Measurements from ENCODE around the gene TMEM184B.

TMEM184B gene

DNA sequence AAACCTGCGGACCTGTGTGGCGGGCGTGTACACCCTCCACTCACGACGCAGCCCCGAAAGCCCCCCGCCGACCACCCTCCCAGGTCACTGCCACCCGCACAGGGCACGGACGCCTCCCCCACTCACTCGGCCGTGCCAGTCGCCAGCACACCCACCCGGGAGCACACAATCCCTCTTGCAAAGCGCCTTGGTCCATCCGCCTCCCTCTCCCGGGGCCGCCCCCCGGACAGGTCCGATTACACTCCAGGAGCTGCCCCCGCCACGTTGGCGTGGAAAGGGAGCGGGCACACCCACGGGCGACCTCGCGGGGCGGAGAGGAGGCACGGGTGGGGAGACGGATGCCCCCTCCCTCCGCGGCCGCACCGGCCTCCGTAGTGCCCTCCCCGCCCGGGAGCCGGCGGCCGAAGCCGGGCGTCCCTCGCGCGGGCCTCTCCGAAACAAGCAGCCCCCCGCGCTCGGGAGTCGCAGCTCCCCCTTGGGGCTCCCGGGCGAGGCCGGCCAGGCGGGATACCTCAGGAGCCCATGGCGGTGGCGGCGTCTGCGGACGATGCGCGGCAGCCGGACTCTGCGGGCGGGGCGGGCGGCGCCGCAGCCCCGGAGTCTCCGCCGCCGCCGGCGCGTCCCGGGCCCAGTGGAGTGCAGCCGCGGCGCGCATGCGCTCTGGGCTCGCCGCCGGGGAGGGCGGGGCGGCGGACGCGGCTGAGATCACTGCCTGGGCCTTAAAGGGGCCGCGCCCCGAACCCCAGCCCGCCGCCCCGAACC is at the start of gene TMEM184B:
Gene TMEM184B (minus strand): TSS at position 638 of the 762 bp plus-strand sequence. CDS start 25,049 bp downstream, outside the sequence.
- peaks cover 25% of the 10 kb centered on the region for H3K4me1 ChIP-seq (ENCODE audit: insufficient read depth, insufficient read length)
- no peaks in the 10 kb centered on the region for H3K27me3 ChIP-seq (ENCODE audit: insufficient read depth, insufficient read length)
- DNase-seq (ENCODE audit: low read depth, low spot score) = no peak
- H3K36me3 ChIP-seq (ENCODE audit: insufficient read depth, insufficient read length, low read length) = peaks cover 16% of the 10 kb centered on the region
- H3K9me3 ChIP-seq (ENCODE audit: insufficient read depth, low read length) = no peaks in the 10 kb centered on the region
- peak within 1 kb of the TSS; percentile 88 for H3K4me3 ChIP-seq (ENCODE audit: insufficient read length, low read depth)
- no peak for TF ChIP-seq ZNF274 (IDR thresholded peaks at IDR 0.05; ENCODE audit: low read depth, low read length)
- no peak for TF ChIP-seq YY1 (IDR thresholded peaks at IDR 0.05; ENCODE audit: insufficient read depth, insufficient read length)
- no peak for TF ChIP-seq SUZ12 (IDR thresholded peaks at IDR 0.05; ENCODE audit: extremely low read depth, insufficient read depth, insufficient read length)
- peak within 1 kb of the TSS; percentile 91 for H3K9ac ChIP-seq (ENCODE audit: insufficient read length, low read depth)

- DNase-seq (ENCODE audit: low read depth, low spot score) = no peak
- peak overlapping the region; percentile 61 for H3K9ac ChIP-seq (ENCODE audit: insufficient read length, low read depth)
- no peaks in the 10 kb centered on the region for H3K9me3 ChIP-seq (ENCODE audit: insufficient read depth, low read length)
- no peak overlapping the region for H3K4me3 ChIP-seq (ENCODE audit: insufficient read length, low read depth)
- H3K27me3 ChIP-seq (ENCODE audit: insufficient read depth, insufficient read length) = no peaks in the 10 kb centered on the region
- TF ChIP-seq ZNF274 (IDR thresholded peaks at IDR 0.05; ENCODE audit: low read depth, low read length) (no peak), YY1 (IDR thresholded peaks at IDR 0.05; ENCODE audit: insufficient read depth, insufficient read length) (no peak), SUZ12 (IDR thresholded peaks at IDR 0.05; ENCODE audit: extremely low read depth, insufficient read depth, insufficient read length) (no peak)
- peaks cover 11% of the 10 kb centered on the region for H3K4me1 ChIP-seq (ENCODE audit: insufficient read depth, insufficient read length)
- no peaks in the 10 kb centered on the region for H3K36me3 ChIP-seq (ENCODE audit: insufficient read depth, insufficient read length, low read length)
Observed at GRCh38 chr22:38320605-38321402, 48.0 kb upstream of the TMEM184B start.

DNA sequence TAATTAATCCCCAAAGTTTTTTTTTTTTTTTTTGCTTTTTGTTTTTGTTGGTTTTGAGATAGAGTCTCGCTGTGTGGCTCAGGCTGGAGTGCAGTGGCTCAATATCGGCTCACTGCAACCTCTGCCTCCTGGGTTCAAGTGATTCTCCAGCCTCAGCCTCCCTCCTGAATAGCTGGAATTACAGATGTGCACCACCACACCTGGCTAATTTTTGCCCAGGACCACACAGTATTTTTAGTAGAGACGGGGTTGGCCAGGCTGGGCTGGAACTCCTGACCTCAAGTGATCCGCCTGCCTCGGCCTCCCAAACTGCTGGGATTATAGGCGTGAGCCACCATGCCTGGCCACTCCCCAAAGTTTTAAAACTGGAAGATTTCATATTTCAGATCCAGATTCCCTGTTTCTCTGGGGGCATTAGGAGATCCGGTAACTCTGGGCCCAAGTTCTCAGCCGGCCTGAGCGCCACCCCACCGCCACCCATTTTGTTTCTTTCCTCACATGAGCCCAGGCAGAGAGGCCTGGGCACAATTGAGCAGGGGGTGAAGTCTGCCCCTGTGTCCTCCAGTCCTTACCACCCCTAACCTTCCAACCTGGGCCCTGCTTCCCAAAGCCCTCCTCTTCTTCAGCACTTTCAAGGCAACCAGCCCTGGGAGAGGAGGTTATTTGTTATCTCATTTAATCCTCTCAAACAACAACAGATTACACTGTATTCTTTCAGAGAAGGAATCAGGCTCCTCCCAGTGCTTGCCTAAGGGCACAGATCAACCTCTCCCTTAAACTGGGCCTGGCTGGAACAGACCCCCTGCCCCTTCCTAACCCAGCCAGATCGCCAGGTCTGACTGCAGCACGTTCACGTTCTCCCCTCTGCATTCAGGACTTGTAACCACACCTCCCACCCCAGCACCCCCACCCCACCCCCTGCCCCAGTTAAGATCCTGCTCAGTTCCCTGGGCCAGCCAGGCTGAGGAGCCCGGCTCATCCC is 46.3 kb upstream of the TMEM184B start:
- Histone ChIP-seq H3K27me3 (ENCODE audit: insufficient read depth, insufficient read length) (no peaks in the 10 kb centered on the region), H3K9me3 (ENCODE audit: insufficient read depth, low read length) (no peaks in the 10 kb centered on the region), H3K4me3 (ENCODE audit: insufficient read length, low read depth) (no peak overlapping the region), H3K4me1 (ENCODE audit: insufficient read depth, insufficient read length) (peaks cover 22% of the 10 kb centered on the region), H3K36me3 (ENCODE audit: insufficient read depth, insufficient read length, low read length) (peaks cover 11% of the 10 kb centered on the region), H3K9ac (ENCODE audit: insufficient read length, low read depth) (peak overlapping the region; percentile 66)
- TF ChIP-seq ZNF274 (IDR thresholded peaks at IDR 0.05; ENCODE audit: low read depth, low read length) = no peak
- no peak for TF ChIP-seq YY1 (IDR thresholded peaks at IDR 0.05; ENCODE audit: insufficient read depth, insufficient read length)
- no peak for TF ChIP-seq SUZ12 (IDR thresholded peaks at IDR 0.05; ENCODE audit: extremely low read depth, insufficient read depth, insufficient read length)
- DNase-seq (ENCODE audit: low read depth, low spot score) = no peak

DNA sequence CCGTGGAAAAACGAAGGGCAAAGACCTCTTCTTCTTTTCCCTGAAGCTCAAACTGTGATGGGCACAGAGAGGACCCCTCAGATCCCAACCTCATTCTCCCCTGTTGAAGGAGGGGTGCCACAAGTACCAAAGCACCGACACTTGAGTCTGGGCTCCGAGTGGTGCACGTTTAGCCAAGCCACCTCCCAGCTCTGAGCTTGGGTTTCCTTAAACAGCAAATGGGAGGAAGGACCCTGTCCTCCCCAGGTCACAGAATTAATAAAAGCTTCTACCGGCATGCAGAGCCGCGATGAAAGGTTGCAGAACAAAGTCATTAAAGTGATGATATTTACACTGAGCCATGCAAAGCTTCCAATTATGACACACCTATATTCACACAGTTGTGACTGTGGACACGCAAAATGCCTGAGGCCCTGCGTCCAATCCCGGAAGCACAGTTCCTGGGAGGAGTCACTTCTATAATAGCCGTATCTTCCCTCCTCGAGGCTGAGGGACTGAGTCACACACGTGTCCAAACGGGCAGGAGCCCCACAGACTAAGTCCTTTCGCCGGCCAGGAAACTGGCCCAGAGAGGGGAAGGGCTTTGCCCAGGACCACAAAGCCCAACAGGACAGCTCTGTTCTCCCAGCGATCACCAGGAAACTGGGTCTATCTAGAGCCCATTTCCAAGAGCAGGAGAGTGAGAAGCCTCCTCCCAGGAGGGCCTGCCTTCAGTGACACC is 45.3 kb upstream of the TMEM184B start:
- Histone ChIP-seq H3K9ac (ENCODE audit: insufficient read length, low read depth) (peak overlapping the region; percentile 66), H3K36me3 (ENCODE audit: insufficient read depth, insufficient read length, low read length) (peaks cover 20% of the 10 kb centered on the region), H3K4me3 (ENCODE audit: insufficient read length, low read depth) (peak overlapping the region; percentile 27), H3K27me3 (ENCODE audit: insufficient read depth, insufficient read length) (no peaks in the 10 kb centered on the region), H3K4me1 (ENCODE audit: insufficient read depth, insufficient read length) (peaks cover 27% of the 10 kb centered on the region), H3K9me3 (ENCODE audit: insufficient read depth, low read length) (no peaks in the 10 kb centered on the region)
- DNase-seq (ENCODE audit: low read depth, low spot score) = no peak
- TF ChIP-seq YY1 (IDR thresholded peaks at IDR 0.05; ENCODE audit: insufficient read depth, insufficient read length) (no peak), SUZ12 (IDR thresholded peaks at IDR 0.05; ENCODE audit: extremely low read depth, insufficient read depth, insufficient read length) (no peak), ZNF274 (IDR thresholded peaks at IDR 0.05; ENCODE audit: low read depth, low read length) (no peak)

GRCh38 chr22:38317122-38317994 is 44.5 kb upstream of the TMEM184B start, which contains the start of gene CSNK1E:
TSS of gene CSNK1E (minus strand) at chr22:38317433. CDS start at chr22:38314157, 3,276 bp downstream.
- TF ChIP-seq YY1 (IDR thresholded peaks at IDR 0.05; ENCODE audit: insufficient read depth, insufficient read length) (no peak), ZNF274 (IDR thresholded peaks at IDR 0.05; ENCODE audit: low read depth, low read length) (no peak), SUZ12 (IDR thresholded peaks at IDR 0.05; ENCODE audit: extremely low read depth, insufficient read depth, insufficient read length) (no peak)
- Histone ChIP-seq H3K9ac (ENCODE audit: insufficient read length, low read depth) (peak within 1 kb of the TSS; percentile 72), H3K4me3 (ENCODE audit: insufficient read length, low read depth) (peak within 1 kb of the TSS; percentile 77), H3K4me1 (ENCODE audit: insufficient read depth, insufficient read length) (peaks cover 25% of the 10 kb centered on the region), H3K9me3 (ENCODE audit: insufficient read depth, low read length) (no peaks in the 10 kb centered on the region), H3K27me3 (ENCODE audit: insufficient read depth, insufficient read length) (no peaks in the 10 kb centered on the region), H3K36me3 (ENCODE audit: insufficient read depth, insufficient read length, low read length) (peaks cover 28% of the 10 kb centered on the region)
- no peak for DNase-seq (ENCODE audit: low read depth, low spot score)

All from NT2/D1 (cell line).